WTC11 (cell line): ENCODE measurements around the gene GGNBP2. TPM values are rescaled to one million over a fixed set of nuclear protein-coding genes. Genes with fewer than 3 reads are reported as not detected.

Source experiments
- ATAC-seq: fragments of 200-7000 bp; cut with Tn5 transposase; 2 replicates; pipeline ENCODE4 v1.10.0; 2021; ENCODE audit warnings: mild to moderate bottlenecking, moderate library complexity
- CTCF ChIA-PET: fragments of 300-600 bp; sonication (Branson Sonifier 250); formaldehyde crosslinking; loops from one replicate; lab custom pipeline; 2021; ENCODE audit warnings: antibody characterized with exemption; lab: Charles Lee
- POLR2A ChIA-PET: fragments of 350-600 bp; sonication (Branson Sonifier 250); formaldehyde crosslinking; loops from one replicate; lab custom pipeline; 2021; ENCODE audit warnings: antibody characterized with exemption; lab: Charles Lee
- DNase-seq: peaks from one replicate; pipeline ENCODE4 v3.0.0; 2021; ENCODE audit warnings: low spot score
- H3K27ac Mint-ChIP-seq: 2 replicates; pipeline ENCODE4 v1.8.0; 2021; ENCODE audit warnings: mixed read lengths
- H3K27me3 Mint-ChIP-seq: 2 replicates; pipeline ENCODE4 v1.8.0; 2021; ENCODE audit warnings: low read depth, mild to moderate bottlenecking, moderate library complexity, mixed read lengths
- H3K36me3 Mint-ChIP-seq: 2 replicates; pipeline ENCODE4 v1.8.0; 2021; ENCODE audit warnings: mixed read lengths
- H3K4me1 Mint-ChIP-seq: 2 replicates; pipeline ENCODE4 v1.8.0; 2022; ENCODE audit warnings: mixed read lengths
- H3K4me3 Mint-ChIP-seq: 2 replicates; pipeline ENCODE4 v1.8.0; 2021; ENCODE audit warnings: mild to moderate bottlenecking, moderate library complexity, mixed read lengths
- H3K9me3 Mint-ChIP-seq: 2 replicates; pipeline ENCODE4 v1.8.0; 2021; ENCODE audit warnings: mixed read lengths
- CREB1 ChIP-seq: sonication (generic); formaldehyde crosslinking; IDR thresholded peaks from 2 replicates; pipeline ENCODE4 v1.8.0; 2023; ENCODE audit warnings: mild to moderate bottlenecking, missing genetic modification reagents
- ELF4 ChIP-seq: sonication (generic); formaldehyde crosslinking; IDR thresholded peaks from 2 replicates; pipeline ENCODE4 v1.8.1; 2022; ENCODE audit warnings: low read depth, mild to moderate bottlenecking, moderate library complexity, missing genetic modification reagents
- IRF1 ChIP-seq: sonication (generic); formaldehyde crosslinking; IDR thresholded peaks from 2 replicates; pipeline ENCODE4 v1.8.0; 2023; ENCODE audit warnings: missing genetic modification reagents
- KAT7 ChIP-seq: sonication (generic); formaldehyde crosslinking; IDR thresholded peaks from 2 replicates; pipeline ENCODE4 v1.8.1; 2023; ENCODE audit warnings: missing genetic modification reagents, mild to moderate bottlenecking, borderline replicate concordance
- NFYB ChIP-seq: sonication (generic); formaldehyde crosslinking; conservative IDR thresholded peaks from 2 replicates; pipeline ENCODE4 v1.8.0; 2022; ENCODE audit warnings: low read depth, missing genetic modification reagents
- NR2C2 ChIP-seq: sonication (generic); formaldehyde crosslinking; IDR thresholded peaks from 2 replicates; pipeline ENCODE4 v1.8.0; 2022; ENCODE audit warnings: mild to moderate bottlenecking, missing genetic modification reagents
- OVOL2 ChIP-seq: fragments of 250-450 bp; sonication (Bioruptor Pico); IDR thresholded peaks from 2 replicates; pipeline ENCODE4 v1.9.0; 2021; ENCODE audit warnings: mild to moderate bottlenecking, borderline replicate concordance
- PRRX2 ChIP-seq: fragments of 250-450 bp; sonication (Bioruptor Pico); IDR thresholded peaks from 2 replicates; pipeline ENCODE4 v1.8.0; 2021; ENCODE audit warnings: mild to moderate bottlenecking
- RORB ChIP-seq: fragments of 250-450 bp; sonication (Bioruptor Pico); IDR thresholded peaks from 2 replicates; pipeline ENCODE4 v1.9.0; 2021; ENCODE audit warnings: mild to moderate bottlenecking
- SOX15 ChIP-seq: fragments of 250-450 bp; sonication (Bioruptor Pico); IDR thresholded peaks from 2 replicates; pipeline ENCODE4 v1.9.0; 2021; ENCODE audit warnings: mild to moderate bottlenecking
- TP53 ChIP-seq: sonication (generic); formaldehyde crosslinking; IDR thresholded peaks from 2 replicates; pipeline ENCODE4 v1.8.1; 2023; ENCODE audit warnings: mild to moderate bottlenecking, missing genetic modification reagents
- USF1 ChIP-seq: sonication (generic); formaldehyde crosslinking; IDR thresholded peaks from 2 replicates; pipeline ENCODE4 v1.8.0; 2022; ENCODE audit warnings: mild to moderate bottlenecking, missing genetic modification reagents
- ZNF121 ChIP-seq: sonication (generic); formaldehyde crosslinking; IDR thresholded peaks from 2 replicates; pipeline ENCODE4 v1.8.0; 2023; ENCODE audit warnings: missing genetic modification reagents
- total RNA-seq: library from RNA; stranded (reverse); gene quantifications from 3 replicates; pipeline ENCODE4 v1.2.3, GENCODE V29; 2021
- TF ChIP-seq, protein P1 (sequence below): sonication (generic); formaldehyde crosslinking; IDR thresholded peaks from 2 replicates; pipeline ENCODE4 v1.8.0; 2022; ENCODE audit warnings: mild to moderate bottlenecking, missing genetic modification reagents
- TF ChIP-seq, protein P2 (sequence below): sonication (generic); formaldehyde crosslinking; IDR thresholded peaks from 2 replicates; pipeline ENCODE4 v1.8.1; 2023; ENCODE audit warnings: mild to moderate bottlenecking, missing genetic modification reagents, borderline replicate concordance
- TF ChIP-seq, protein P3 (sequence below): sonication (generic); formaldehyde crosslinking; IDR thresholded peaks from 2 replicates; pipeline ENCODE4 v1.8.0; 2023; ENCODE audit warnings: missing genetic modification reagents, mild to moderate bottlenecking, borderline replicate concordance
- TF ChIP-seq, protein P4 (sequence below): fragments of 250-450 bp; sonication (Bioruptor Pico); IDR thresholded peaks from 2 replicates; pipeline ENCODE4 v1.8.0; 2021; ENCODE audit warnings: mild to moderate bottlenecking
- TF ChIP-seq, protein P5 (sequence below): sonication (generic); formaldehyde crosslinking; IDR thresholded peaks from 2 replicates; pipeline ENCODE4 v1.8.1; 2022; ENCODE audit warnings: missing genetic modification reagents, borderline replicate concordance
- TF ChIP-seq, protein P6 (sequence below): sonication (generic); formaldehyde crosslinking; IDR thresholded peaks from 2 replicates; pipeline ENCODE4 v1.8.1; 2023; ENCODE audit warnings: mild to moderate bottlenecking, moderate library complexity, missing genetic modification reagents

GGNBP2 gene
- total RNA-seq, 1 experiment from 2014 or later, result 49.6 TPM

DNA sequence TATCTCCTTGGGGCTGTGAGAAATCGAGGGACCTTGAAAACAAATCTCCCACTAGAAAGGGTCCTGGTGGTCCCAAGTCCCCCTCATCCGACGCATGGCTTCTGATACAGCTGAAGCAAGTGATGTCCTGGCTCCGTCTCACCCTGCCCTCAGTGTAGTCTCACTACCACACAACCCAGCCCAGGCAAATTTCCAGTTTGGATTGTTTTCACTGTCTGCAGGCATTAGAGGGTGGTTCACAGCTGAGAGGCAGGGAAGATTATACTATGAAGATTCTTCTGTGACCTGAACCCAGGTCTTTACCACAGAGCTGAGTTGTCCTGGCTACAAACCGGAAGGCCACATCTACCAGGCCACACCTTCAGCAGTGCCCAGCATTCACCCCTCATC, 40.6 kb upstream of the GGNBP2 start:
- ATAC-seq, result no peak
- H3K27ac Mint-ChIP-seq, result no peak overlapping the region
- POLR2A ChIA-PET, result no interaction called here

DNA sequence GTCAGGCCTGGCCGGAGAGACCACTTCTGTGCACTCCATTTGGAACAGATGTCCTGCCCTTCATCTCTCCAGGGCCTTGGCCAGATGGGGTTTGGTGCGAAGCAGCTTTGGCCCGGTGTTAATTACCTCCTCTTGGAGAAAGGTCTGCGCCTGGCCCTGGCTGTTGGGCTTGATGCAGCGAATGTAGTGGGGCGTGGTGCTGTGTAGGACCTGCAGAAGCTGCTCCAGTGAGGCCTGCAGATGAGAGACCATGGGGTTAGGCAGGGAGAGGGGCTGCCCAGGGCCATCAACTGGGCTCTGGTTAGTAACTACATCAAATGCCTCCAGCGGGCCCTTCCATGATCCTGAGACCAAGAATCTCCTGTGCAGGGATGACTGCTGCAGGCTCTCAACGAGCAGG, 39.5 kb upstream of the GGNBP2 start:
- no peaks in the 10 kb centered on the region for H3K9me3 Mint-ChIP-seq
- ATAC-seq, result no peak
- no peak for DNase-seq
- ChIA-PET CTCF (no interaction called here), POLR2A (no interaction called here)
- H3K4me1 Mint-ChIP-seq, result no peaks in the 10 kb centered on the region
- H3K27ac Mint-ChIP-seq, result no peak overlapping the region
- peaks cover 79% of the 10 kb centered on the region for H3K36me3 Mint-ChIP-seq
- H3K27me3 Mint-ChIP-seq, result no peaks in the 10 kb centered on the region
- no peak overlapping the region for H3K4me3 Mint-ChIP-seq
- TF ChIP-seq ELF4 (CRISPR knock-in tag) (no peak), USF1 (CRISPR knock-in tag) (no peak), NR2C2 (CRISPR knock-in tag) (no peak), CREB1 (CRISPR knock-in tag) (no peak), SOX15 (no peak), TP53 (no peak), PRRX2 (CRISPR knock-in tag) (no peak), KAT7 (CRISPR knock-in tag) (no peak), IRF1 (CRISPR knock-in tag) (no peak)
- TF ChIP-seq, protein P1, sequence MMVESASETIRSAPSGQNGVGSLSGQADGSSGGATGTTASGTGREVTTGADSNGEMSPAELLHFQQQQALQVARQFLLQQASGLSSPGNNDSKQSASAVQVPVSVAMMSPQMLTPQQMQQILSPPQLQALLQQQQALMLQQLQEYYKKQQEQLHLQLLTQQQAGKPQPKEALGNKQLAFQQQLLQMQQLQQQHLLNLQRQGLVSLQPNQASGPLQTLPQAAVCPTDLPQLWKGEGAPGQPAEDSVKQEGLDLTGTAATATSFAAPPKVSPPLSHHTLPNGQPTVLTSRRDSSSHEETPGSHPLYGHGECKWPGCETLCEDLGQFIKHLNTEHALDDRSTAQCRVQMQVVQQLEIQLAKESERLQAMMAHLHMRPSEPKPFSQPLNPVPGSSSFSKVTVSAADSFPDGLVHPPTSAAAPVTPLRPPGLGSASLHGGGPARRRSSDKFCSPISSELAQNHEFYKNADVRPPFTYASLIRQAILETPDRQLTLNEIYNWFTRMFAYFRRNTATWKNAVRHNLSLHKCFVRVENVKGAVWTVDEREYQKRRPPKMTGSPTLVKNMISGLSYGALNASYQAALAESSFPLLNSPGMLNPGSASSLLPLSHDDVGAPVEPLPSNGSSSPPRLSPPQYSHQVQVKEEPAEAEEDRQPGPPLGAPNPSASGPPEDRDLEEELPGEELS (CRISPR knock-in tag), result no peak
- TF ChIP-seq, protein P2, sequence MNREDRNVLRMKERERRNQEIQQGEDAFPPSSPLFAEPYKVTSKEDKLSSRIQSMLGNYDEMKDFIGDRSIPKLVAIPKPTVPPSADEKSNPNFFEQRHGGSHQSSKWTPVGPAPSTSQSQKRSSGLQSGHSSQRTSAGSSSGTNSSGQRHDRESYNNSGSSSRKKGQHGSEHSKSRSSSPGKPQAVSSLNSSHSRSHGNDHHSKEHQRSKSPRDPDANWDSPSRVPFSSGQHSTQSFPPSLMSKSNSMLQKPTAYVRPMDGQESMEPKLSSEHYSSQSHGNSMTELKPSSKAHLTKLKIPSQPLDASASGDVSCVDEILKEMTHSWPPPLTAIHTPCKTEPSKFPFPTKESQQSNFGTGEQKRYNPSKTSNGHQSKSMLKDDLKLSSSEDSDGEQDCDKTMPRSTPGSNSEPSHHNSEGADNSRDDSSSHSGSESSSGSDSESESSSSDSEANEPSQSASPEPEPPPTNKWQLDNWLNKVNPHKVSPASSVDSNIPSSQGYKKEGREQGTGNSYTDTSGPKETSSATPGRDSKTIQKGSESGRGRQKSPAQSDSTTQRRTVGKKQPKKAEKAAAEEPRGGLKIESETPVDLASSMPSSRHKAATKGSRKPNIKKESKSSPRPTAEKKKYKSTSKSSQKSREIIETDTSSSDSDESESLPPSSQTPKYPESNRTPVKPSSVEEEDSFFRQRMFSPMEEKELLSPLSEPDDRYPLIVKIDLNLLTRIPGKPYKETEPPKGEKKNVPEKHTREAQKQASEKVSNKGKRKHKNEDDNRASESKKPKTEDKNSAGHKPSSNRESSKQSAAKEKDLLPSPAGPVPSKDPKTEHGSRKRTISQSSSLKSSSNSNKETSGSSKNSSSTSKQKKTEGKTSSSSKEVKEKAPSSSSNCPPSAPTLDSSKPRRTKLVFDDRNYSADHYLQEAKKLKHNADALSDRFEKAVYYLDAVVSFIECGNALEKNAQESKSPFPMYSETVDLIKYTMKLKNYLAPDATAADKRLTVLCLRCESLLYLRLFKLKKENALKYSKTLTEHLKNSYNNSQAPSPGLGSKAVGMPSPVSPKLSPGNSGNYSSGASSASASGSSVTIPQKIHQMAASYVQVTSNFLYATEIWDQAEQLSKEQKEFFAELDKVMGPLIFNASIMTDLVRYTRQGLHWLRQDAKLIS, result no peak
- TF ChIP-seq, protein P3, sequence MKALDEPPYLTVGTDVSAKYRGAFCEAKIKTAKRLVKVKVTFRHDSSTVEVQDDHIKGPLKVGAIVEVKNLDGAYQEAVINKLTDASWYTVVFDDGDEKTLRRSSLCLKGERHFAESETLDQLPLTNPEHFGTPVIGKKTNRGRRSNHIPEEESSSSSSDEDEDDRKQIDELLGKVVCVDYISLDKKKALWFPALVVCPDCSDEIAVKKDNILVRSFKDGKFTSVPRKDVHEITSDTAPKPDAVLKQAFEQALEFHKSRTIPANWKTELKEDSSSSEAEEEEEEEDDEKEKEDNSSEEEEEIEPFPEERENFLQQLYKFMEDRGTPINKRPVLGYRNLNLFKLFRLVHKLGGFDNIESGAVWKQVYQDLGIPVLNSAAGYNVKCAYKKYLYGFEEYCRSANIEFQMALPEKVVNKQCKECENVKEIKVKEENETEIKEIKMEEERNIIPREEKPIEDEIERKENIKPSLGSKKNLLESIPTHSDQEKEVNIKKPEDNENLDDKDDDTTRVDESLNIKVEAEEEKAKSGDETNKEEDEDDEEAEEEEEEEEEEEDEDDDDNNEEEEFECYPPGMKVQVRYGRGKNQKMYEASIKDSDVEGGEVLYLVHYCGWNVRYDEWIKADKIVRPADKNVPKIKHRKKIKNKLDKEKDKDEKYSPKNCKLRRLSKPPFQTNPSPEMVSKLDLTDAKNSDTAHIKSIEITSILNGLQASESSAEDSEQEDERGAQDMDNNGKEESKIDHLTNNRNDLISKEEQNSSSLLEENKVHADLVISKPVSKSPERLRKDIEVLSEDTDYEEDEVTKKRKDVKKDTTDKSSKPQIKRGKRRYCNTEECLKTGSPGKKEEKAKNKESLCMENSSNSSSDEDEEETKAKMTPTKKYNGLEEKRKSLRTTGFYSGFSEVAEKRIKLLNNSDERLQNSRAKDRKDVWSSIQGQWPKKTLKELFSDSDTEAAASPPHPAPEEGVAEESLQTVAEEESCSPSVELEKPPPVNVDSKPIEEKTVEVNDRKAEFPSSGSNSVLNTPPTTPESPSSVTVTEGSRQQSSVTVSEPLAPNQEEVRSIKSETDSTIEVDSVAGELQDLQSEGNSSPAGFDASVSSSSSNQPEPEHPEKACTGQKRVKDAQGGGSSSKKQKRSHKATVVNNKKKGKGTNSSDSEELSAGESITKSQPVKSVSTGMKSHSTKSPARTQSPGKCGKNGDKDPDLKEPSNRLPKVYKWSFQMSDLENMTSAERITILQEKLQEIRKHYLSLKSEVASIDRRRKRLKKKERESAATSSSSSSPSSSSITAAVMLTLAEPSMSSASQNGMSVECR (CRISPR knock-in tag), result no peak
- TF ChIP-seq, protein P4, sequence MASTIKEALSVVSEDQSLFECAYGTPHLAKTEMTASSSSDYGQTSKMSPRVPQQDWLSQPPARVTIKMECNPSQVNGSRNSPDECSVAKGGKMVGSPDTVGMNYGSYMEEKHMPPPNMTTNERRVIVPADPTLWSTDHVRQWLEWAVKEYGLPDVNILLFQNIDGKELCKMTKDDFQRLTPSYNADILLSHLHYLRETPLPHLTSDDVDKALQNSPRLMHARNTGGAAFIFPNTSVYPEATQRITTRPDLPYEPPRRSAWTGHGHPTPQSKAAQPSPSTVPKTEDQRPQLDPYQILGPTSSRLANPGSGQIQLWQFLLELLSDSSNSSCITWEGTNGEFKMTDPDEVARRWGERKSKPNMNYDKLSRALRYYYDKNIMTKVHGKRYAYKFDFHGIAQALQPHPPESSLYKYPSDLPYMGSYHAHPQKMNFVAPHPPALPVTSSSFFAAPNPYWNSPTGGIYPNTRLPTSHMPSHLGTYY (CRISPR knock-in tag), result no peak

More for the DNA sequence above, 40.6 kb upstream of the GGNBP2 start:
- peaks cover 72% of the 10 kb centered on the region for H3K36me3 Mint-ChIP-seq
- TF ChIP-seq RORB (CRISPR knock-in tag), result no peak
- no peak for TF ChIP-seq OVOL2 (CRISPR knock-in tag)
- TF ChIP-seq NFYB (CRISPR knock-in tag), result no peak
- no peak for TF ChIP-seq CREB1 (CRISPR knock-in tag)
- TF ChIP-seq, protein P5, sequence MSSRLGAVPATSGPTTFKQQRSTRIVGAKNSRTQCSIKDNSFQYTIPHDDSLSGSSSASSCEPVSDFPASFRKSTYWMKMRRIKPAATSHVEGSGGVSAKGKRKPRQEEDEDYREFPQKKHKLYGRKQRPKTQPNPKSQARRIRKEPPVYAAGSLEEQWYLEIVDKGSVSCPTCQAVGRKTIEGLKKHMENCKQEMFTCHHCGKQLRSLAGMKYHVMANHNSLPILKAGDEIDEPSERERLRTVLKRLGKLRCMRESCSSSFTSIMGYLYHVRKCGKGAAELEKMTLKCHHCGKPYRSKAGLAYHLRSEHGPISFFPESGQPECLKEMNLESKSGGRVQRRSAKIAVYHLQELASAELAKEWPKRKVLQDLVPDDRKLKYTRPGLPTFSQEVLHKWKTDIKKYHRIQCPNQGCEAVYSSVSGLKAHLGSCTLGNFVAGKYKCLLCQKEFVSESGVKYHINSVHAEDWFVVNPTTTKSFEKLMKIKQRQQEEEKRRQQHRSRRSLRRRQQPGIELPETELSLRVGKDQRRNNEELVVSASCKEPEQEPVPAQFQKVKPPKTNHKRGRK (CRISPR knock-in tag), result no peak
- TF ChIP-seq, protein P6, sequence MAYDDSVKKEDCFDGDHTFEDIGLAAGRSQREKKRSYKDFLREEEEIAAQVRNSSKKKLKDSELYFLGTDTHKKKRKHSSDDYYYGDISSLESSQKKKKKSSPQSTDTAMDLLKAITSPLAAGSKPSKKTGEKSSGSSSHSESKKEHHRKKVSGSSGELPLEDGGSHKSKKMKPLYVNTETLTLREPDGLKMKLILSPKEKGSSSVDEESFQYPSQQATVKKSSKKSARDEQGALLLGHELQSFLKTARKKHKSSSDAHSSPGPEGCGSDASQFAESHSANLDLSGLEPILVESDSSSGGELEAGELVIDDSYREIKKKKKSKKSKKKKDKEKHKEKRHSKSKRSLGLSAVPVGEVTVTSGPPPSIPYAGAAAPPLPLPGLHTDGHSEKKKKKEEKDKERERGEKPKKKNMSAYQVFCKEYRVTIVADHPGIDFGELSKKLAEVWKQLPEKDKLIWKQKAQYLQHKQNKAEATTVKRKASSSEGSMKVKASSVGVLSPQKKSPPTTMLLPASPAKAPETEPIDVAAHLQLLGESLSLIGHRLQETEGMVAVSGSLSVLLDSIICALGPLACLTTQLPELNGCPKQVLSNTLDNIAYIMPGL (CRISPR knock-in tag), result no peak
- TF ChIP-seq ZNF121, result no peak
- TF ChIP-seq, all 79 proteins: peak for 0
- Mint-ChIP-seq H3K4me3 (no peak overlapping the region), H3K4me1 (no peaks in the 10 kb centered on the region), H3K27me3 (no peaks in the 10 kb centered on the region), H3K9me3 (no peaks in the 10 kb centered on the region)
- CTCF ChIA-PET, result no interaction called here
- no peak for DNase-seq
